OCI-LY3 (cell line): Measurements from ENCODE around the gene JCHAIN.

Experiments used
- H2AFZ ChIP-seq: fragments of 200-600, 300-600 bp; shearing (Covaris generic); 2 replicates; pipeline ENCODE4 v1.6.0; 2014; ENCODE audit warnings: antibody characterized with exemption, low read depth, low read length
- H3K27ac ChIP-seq: fragments of 200-600, 300-600 bp; sonication (generic); 2 replicates; pipeline ENCODE4 v1.5.1; 2014; ENCODE audit warnings: mild to moderate bottlenecking, low read length, moderate library complexity, mixed read lengths
- H3K27me3 ChIP-seq: fragments of 200-600, 300-600 bp; sonication (generic); 2 replicates; pipeline ENCODE4 v1.6.1; 2014; ENCODE audit warnings: low read depth, low read length, mixed read lengths
- H3K36me3 ChIP-seq: fragments of 200-600, 300-600 bp; sonication (generic); replicated peaks from 2 replicates; pipeline ENCODE3; 2014; ENCODE audit warnings: low read depth, low read length, mixed read lengths
- H3K4me1 ChIP-seq: fragments of 300-600, 200-600 bp; sonication (generic); 2 replicates; pipeline ENCODE4 v1.6.1; 2014; ENCODE audit warnings: low read length, mixed read lengths
- H3K4me2 ChIP-seq: fragments of 200-600, 300-600 bp; sonication (generic); 2 replicates; pipeline ENCODE4 v1.6.1; 2014; ENCODE audit warnings: low read length, mixed read lengths
- H3K4me3 ChIP-seq: fragments of 300-600, 200-600 bp; sonication (generic); 2 replicates; pipeline ENCODE4 v1.5.1; 2014; ENCODE audit warnings: antibody characterized with exemption, mild to moderate bottlenecking, low read length, moderate library complexity
- H3K79me2 ChIP-seq: fragments of 300-600, 200-600 bp; shearing (Covaris generic); 2 replicates; pipeline ENCODE4 v1.6.1; 2014; ENCODE audit warnings: mild to moderate bottlenecking, low read length, mixed read lengths
- H3K9ac ChIP-seq: fragments of 300-600, 200-600 bp; shearing (Covaris generic); 2 replicates; pipeline ENCODE4 v1.6.0; 2014; ENCODE audit warnings: mild to moderate bottlenecking, low read length, moderate library complexity
- H3K9me3 ChIP-seq: fragments of 200-600, 300-600 bp; shearing (Covaris generic); 2 replicates; pipeline ENCODE4 v1.6.1; 2014; ENCODE audit warnings: low read length, mixed read lengths; ENCODE audit not compliant: insufficient read depth
- H4K20me1 ChIP-seq: fragments of 200-600, 300-600 bp; sonication (generic); 2 replicates; pipeline ENCODE4 v1.6.1; 2016; ENCODE audit warnings: low read length, mixed read lengths; ENCODE audit not compliant: insufficient read depth
- CTCF ChIP-seq: fragments of 200-600, 300-600 bp; sonication (generic); IDR thresholded peaks from 2 replicates; pipeline ENCODE4 v1.5.1; 2014; ENCODE audit warnings: antibody characterized with exemption, low read length, low read depth
- EZH2phosphoT487 ChIP-seq: fragments of 200-600 bp; shearing (Covaris generic); IDR thresholded peaks from 2 replicates; pipeline ENCODE4 v1.6.1; 2018; ENCODE audit warnings: antibody characterized with exemption, mixed run types, low read depth

Gene JCHAIN

GRCh38 chr4:70674731-70675130, 8.4 kb upstream of the JCHAIN start:
- no peaks in the 10 kb centered on the region for H3K9me3 ChIP-seq
- no peaks in the 10 kb centered on the region for H3K27me3 ChIP-seq
- no peak overlapping the region for H3K9ac ChIP-seq
- H3K36me3 ChIP-seq: no peaks in the 10 kb centered on the region
- TF ChIP-seq EZH2phosphoT487: no peak
- no peak for TF ChIP-seq CTCF
- H3K79me2 ChIP-seq: no peaks in the 10 kb centered on the region
- no peaks in the 10 kb centered on the region for H4K20me1 ChIP-seq
- H3K27ac ChIP-seq: no peak overlapping the region
- no peak overlapping the region for H3K4me2 ChIP-seq
- H3K4me1 ChIP-seq: peaks cover 42% of the 10 kb centered on the region
- no peak overlapping the region for H3K4me3 ChIP-seq
- H2AFZ ChIP-seq: no peak overlapping the region

- no peak overlapping the region for H3K4me2 ChIP-seq
- no peak overlapping the region for H2AFZ ChIP-seq
- H4K20me1 ChIP-seq: no peaks in the 10 kb centered on the region
- H3K9ac ChIP-seq: no peak overlapping the region
- no peak overlapping the region for H3K4me3 ChIP-seq
- peaks cover 37% of the 10 kb centered on the region for H3K4me1 ChIP-seq
- H3K36me3 ChIP-seq: no peaks in the 10 kb centered on the region
- H3K79me2 ChIP-seq: no peaks in the 10 kb centered on the region
- H3K9me3 ChIP-seq: no peaks in the 10 kb centered on the region
- H3K27me3 ChIP-seq: no peaks in the 10 kb centered on the region
- no peak overlapping the region for H3K27ac ChIP-seq
- no peak for TF ChIP-seq CTCF
- TF ChIP-seq EZH2phosphoT487: no peak
Observed at GRCh38 chr4:70674191-70674590, 7.9 kb upstream of the JCHAIN start.

GRCh38 chr4:70671091-70671490, 4.8 kb upstream of the JCHAIN start:
- no peak overlapping the region for H3K4me2 ChIP-seq
- no peak overlapping the region for H3K27ac ChIP-seq
- H3K4me3 ChIP-seq: no peak overlapping the region
- no peak overlapping the region for H2AFZ ChIP-seq
- H3K9me3 ChIP-seq: no peaks in the 10 kb centered on the region
- H3K9ac ChIP-seq: no peak overlapping the region
- H3K27me3 ChIP-seq: no peaks in the 10 kb centered on the region
- TF ChIP-seq CTCF: no peak
- no peak for TF ChIP-seq EZH2phosphoT487
- H3K79me2 ChIP-seq: no peaks in the 10 kb centered on the region
- H3K36me3 ChIP-seq: no peaks in the 10 kb centered on the region
- no peaks in the 10 kb centered on the region for H4K20me1 ChIP-seq
- H3K4me1 ChIP-seq: peaks cover 13% of the 10 kb centered on the region

GRCh38 chr4:70670332-70671014, 4.2 kb upstream of the JCHAIN start:
- Histone ChIP-seq H3K36me3 (no peaks in the 10 kb centered on the region), H3K9ac (no peak overlapping the region), H3K4me1 (peaks cover 10% of the 10 kb centered on the region), H3K4me3 (no peak overlapping the region), H3K27me3 (no peaks in the 10 kb centered on the region), H3K4me2 (no peak overlapping the region), H3K9me3 (no peaks in the 10 kb centered on the region), H3K27ac (no peak overlapping the region), H3K79me2 (no peaks in the 10 kb centered on the region), H2AFZ (no peak overlapping the region), H4K20me1 (no peaks in the 10 kb centered on the region)
- TF ChIP-seq EZH2phosphoT487: no peak
- no peak for TF ChIP-seq CTCF
